T-helper 17 cell (primary cell): ENCODE data around the gene SRSF2. TPM values are rescaled to one million over a fixed set of nuclear protein-coding genes. Genes with fewer than 3 reads are reported as not detected.

Experiments used
- ATAC-seq: fragments of 150-1000 bp; cut with Tn5 transposase; 2 replicates; pipeline ENCODE4 v1.10.0; 2021; ENCODE audit warnings: mild to moderate bottlenecking, moderate library complexity
- DNase-seq, 3 donors: peaks; one replicate each; pipeline versions ENCODE4 v3.0.0 to v3.0.0-alpha.2; 2020 to 2021
- H3K9me3 ChIP-seq: one replicate; pipeline ENCODE4 v1.7.0; 2013; ENCODE audit warnings: low read length, mild to moderate bottlenecking; ENCODE audit not compliant: control insufficient read depth, poor library complexity, severe bottlenecking
- H3K27ac Mint-ChIP-seq: one replicate; pipeline ENCODE4 v1.8.0; 2022; ENCODE audit warnings: mild to moderate bottlenecking, moderate library complexity, mixed read lengths
- H3K27me3 Mint-ChIP-seq: one replicate; pipeline ENCODE4 v1.8.0; 2022; ENCODE audit warnings: mixed read lengths
- H3K36me3 Mint-ChIP-seq: one replicate; pipeline ENCODE4 v1.8.0; 2022; ENCODE audit warnings: low read depth, mixed read lengths
- H3K4me1 Mint-ChIP-seq: one replicate; pipeline ENCODE4 v1.8.0; 2022; ENCODE audit warnings: mild to moderate bottlenecking, mixed read lengths
- H3K4me3 Mint-ChIP-seq: one replicate; pipeline ENCODE4 v1.8.0; 2022; ENCODE audit warnings: mild to moderate bottlenecking, moderate library complexity, mixed read lengths
- total RNA-seq, 4 donors: library from RNA in 2 of 4; stranded (reverse) in 2 of 4; gene quantifications; one replicate each; pipeline ENCODE4 v1.2.3 and lab custom pipeline; 2022 to 2026

SRSF2 gene, protein sequence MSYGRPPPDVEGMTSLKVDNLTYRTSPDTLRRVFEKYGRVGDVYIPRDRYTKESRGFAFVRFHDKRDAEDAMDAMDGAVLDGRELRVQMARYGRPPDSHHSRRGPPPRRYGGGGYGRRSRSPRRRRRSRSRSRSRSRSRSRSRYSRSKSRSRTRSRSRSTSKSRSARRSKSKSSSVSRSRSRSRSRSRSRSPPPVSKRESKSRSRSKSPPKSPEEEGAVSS
- 100 to 1,000 TPM; 351 to 393 TPM for total RNA-seq
- total RNA-seq (lab: John Stamatoyannopoulos, UW): 489 to 717 reads per million in 2 donors

DNA sequence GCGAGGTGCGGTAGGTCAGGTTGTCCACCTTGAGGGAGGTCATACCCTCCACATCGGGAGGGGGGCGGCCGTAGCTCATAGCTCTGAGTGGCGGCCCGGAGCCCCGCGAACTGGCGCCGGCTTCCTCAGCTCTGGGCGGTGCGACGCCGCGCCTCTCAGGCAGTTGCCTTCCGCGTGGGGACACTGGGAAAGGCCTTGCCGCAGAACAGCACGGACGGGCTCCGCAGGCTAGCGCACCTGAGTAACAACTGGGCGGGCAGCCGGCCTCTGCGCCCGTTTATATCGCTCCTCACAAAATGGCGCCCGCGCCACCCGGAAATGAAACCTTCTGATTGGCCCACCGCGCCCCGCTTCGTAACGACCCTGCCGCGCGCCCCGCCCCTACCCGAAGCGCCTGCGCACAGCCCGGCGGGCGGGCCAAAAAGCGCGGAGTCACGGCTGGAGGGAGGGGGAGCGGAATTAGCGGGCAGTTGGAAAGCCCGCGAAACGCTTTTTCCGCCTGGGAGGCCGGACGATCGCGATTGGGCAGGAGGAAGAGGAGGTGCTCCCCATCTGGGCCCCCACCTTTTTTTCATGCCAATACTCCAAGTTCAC, at the start of gene SRSF2:
Gene SRSF2, minus strand, starts transcription at position 250 of the 594 bp plus-strand sequence. Its CDS starts 171 bp downstream, at position 79.
- peak; percentile 97 to 99 (median 99) for DNase-seq
- no peaks in the 10 kb centered on the region for H3K27me3 Mint-ChIP-seq
- ATAC-seq: peak; percentile 74
- peaks cover 49% of the 10 kb centered on the region for H3K4me1 Mint-ChIP-seq
- peaks cover 12% of the 10 kb centered on the region for H3K36me3 Mint-ChIP-seq
- peaks cover 6% of the 10 kb centered on the region for H3K9me3 ChIP-seq
- H3K4me3 Mint-ChIP-seq: peak within 1 kb of the TSS; percentile 96
- H3K27ac Mint-ChIP-seq: peak within 1 kb of the TSS; percentile 99

DNA sequence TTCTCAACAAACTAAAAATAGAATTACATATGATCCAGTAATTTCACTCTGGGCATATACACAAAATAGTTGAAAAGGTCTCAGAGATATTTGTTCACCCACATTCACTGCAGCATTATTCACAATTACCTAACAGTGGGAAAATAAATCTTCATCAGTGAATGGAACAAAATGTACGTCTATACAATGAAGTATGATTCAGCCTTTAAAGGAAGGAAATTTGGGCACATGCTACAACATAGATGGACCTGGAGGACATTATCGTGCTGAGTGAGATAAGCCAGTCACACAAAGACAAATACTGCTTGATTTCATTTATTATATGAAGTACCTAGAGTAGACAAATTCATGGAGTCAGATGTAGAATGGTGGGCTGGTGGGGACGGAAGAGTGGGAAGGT, 47.8 kb upstream of the SRSF2 start:
- ATAC-seq: no peak

DNA sequence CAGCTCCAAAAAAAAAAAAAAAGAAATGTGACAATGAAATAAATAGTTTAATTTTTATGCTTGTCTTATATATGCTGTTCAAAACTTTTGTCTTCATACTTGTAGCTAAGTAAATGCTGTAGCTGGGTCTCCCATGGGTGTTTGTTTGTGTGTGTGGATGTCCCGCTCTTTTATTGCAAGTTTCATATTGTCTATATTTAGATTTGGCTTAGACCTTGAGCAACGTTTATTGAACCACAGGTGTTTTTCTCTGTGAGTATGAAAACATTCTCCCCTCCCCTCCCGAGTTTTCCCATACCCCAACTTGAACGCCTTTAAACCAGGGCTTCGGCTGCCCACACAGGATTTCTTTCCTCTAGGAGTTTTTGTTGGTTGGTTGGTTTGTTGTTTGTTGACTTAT, 46.0 kb upstream of the SRSF2 start:
- Mint-ChIP-seq H3K4me1 (no peaks in the 10 kb centered on the region), H3K36me3 (peaks cover 2% of the 10 kb centered on the region), H3K27ac (no peak overlapping the region), H3K27me3 (no peaks in the 10 kb centered on the region), H3K4me3 (no peak overlapping the region)
- DNase-seq (no peak), ATAC-seq (no peak)
- H3K9me3 ChIP-seq: no peaks in the 10 kb centered on the region

More for the DNA sequence above, 47.8 kb upstream of the SRSF2 start:
- H3K4me3 Mint-ChIP-seq: no peak overlapping the region
- H3K4me1 Mint-ChIP-seq: no peaks in the 10 kb centered on the region
- DNase-seq: no peak
- no peaks in the 10 kb centered on the region for H3K36me3 Mint-ChIP-seq
- no peaks in the 10 kb centered on the region for H3K27me3 Mint-ChIP-seq
- no peak overlapping the region for H3K27ac Mint-ChIP-seq
- no peaks in the 10 kb centered on the region for H3K9me3 ChIP-seq

DNA sequence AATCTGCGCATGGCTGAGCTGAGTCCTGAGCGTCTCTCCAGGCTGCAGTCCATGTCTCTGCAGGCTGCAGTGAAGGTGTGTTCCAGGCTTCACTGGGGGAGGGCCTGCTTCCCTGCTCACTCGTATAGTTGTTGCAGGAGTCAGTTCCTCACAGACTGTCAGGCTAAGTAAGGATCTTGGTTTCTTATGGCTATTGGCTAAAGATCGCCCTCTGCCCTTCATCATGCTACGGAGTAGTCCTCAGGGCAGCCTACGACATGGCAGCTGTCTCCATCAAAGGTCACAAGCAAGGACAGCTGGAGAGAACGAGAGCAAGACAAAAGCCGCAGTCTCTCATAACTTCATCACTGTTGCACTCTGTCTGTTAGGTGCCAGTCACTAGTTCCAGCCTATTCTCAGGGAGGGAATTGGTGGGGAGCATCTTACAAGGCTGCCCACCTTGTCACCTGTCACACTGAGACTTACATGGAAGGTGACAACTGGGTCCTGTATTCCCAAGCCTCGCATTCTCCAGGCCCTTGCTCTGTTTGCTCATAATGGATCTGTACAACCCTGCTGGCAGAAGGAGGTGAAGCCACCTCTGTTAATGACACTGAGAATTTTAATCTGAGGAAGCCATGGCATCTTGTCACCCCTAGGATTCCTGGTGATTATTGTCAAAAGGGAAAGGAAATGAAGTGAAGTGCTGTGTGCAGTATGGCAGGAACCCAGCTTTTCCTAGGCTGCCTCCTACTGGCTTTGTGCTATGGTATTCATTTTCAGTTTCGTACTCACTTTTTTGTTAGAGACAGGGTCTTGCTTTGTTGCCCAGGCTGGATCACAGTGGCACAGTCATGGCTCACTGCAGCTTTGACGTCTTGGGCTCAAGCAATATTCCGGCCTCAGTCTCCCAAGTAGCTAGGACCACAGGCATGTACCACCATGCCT, 44.2 kb upstream of the SRSF2 start:
- Mint-ChIP-seq H3K4me3 (no peak overlapping the region), H3K4me1 (no peaks in the 10 kb centered on the region), H3K27me3 (no peaks in the 10 kb centered on the region), H3K27ac (no peak overlapping the region), H3K36me3 (peaks cover 6% of the 10 kb centered on the region)
- DNase-seq (no peak), ATAC-seq (no peak)
- no peaks in the 10 kb centered on the region for H3K9me3 ChIP-seq

DNA sequence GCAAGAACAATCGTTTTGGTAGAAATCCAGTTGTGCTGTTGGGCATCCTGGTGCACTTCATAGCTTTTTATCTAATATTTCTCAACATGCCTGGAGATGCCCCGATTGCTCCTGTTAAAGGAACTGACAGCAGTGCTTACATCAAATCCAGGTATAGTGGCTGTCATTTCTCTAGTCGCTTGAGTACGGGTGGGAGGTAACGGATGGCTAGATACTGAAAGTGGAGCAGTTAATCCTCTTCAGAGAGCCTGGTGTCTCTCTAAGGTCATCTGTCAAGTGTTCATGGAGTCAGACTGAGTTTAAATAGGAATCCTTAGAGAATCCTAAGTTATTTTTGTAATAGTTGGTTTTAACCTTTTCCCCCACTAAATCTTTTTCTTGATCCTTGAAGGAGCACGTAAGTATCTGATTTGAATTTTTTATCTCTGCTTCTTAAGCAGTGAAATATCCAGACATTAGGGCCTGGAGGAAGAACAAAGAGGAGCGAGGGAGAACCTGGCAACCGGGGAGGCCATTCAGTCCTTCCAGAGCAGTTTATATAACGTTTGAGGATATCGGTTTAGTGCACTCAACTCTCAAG, 38.0 kb upstream of the SRSF2 start:
- H3K9me3 ChIP-seq: no peaks in the 10 kb centered on the region
- DNase-seq: no peak
- Mint-ChIP-seq H3K27me3 (no peaks in the 10 kb centered on the region), H3K27ac (no peak overlapping the region), H3K36me3 (peaks cover 15% of the 10 kb centered on the region), H3K4me3 (no peak overlapping the region), H3K4me1 (peaks cover 17% of the 10 kb centered on the region)
- no peak for ATAC-seq

DNA sequence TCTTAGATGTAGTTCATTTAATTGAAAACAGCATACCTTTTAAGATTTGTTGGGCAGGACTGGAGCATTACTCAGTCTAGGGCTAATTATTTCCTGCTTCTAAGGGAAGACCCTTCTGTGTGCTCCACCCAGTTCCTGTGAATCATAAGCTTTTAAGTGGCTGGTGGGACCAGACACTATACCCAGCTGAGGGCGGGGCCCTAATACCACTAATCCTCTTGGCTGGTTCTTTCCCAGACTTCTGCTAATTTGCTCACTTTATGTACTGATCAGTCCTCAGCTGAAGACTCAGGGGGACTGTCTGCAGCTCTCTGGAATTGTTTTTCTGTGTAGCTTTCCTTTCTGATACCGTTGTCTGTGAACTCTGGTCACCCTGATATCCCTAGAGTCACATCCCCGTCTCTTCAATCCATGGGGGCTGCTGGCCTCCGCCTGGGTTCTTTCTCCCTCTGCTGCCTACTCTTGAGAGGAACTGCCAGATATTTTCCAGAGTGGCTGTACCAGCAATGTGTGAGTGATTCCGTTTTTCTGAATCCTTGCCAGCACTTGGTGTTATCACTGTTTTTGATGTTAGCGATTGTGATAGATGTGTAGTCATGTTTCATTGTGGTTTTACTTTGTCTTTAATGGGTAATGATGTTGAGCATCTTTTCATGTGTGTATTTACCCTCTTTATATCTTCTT, 35.9 kb upstream of the SRSF2 start:
- Mint-ChIP-seq H3K27me3 (no peaks in the 10 kb centered on the region), H3K4me3 (peak overlapping the region; percentile 93), H3K36me3 (peaks cover 11% of the 10 kb centered on the region), H3K4me1 (peaks cover 17% of the 10 kb centered on the region), H3K27ac (peak overlapping the region; percentile 100)
- no peaks in the 10 kb centered on the region for H3K9me3 ChIP-seq
- ATAC-seq (peak; percentile 88), DNase-seq (peak; percentile 15 to 56 (median 25))

DNA sequence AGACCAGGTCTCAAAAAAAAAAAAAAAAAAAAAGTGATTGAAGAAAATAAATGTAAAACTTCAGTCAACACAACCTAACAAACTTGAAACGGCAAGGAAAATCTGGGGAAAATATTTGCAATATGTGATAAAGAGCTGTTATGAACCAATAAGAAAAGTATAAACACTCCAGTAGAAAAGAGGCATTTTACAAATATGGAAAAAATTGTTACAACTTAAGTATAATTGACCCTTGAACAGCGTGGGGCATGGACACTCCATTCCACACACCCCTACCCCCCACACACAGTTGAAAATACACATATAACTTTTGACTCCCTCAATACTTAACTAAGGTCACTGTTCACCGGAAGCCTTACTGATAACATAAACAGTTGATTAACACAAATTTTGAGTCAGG, 21.4 kb upstream of the SRSF2 start:
- H3K36me3 Mint-ChIP-seq: peaks cover 3% of the 10 kb centered on the region
- no peak overlapping the region for H3K4me3 Mint-ChIP-seq
- no peak overlapping the region for H3K27ac Mint-ChIP-seq
- DNase-seq: no peak
- H3K4me1 Mint-ChIP-seq: peaks cover 9% of the 10 kb centered on the region
- ATAC-seq: no peak
- no peaks in the 10 kb centered on the region for H3K27me3 Mint-ChIP-seq
- no peaks in the 10 kb centered on the region for H3K9me3 ChIP-seq

DNA sequence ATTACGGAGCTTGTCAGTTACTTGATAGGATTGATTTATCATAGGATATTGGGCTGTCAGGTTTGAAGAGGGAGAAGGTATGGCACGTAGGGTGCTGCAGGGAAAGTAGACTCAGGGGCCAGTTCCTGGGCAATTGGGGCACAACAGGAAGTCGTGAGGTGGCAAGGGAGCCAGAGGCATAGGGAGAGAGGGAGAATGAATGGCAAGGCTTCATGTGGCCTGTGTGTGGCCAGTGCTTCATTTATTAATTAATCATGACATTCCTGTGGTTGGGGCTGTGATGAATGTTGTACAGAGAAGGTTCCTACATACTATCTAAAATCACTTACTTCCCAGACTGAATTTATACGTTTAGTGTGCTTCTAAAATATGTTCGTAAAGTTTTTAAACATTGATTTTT, 20.1 kb upstream of the SRSF2 start:
- H3K4me1 Mint-ChIP-seq: peaks cover 17% of the 10 kb centered on the region
- peaks cover 3% of the 10 kb centered on the region for H3K36me3 Mint-ChIP-seq
- no peak for ATAC-seq
- H3K9me3 ChIP-seq: no peaks in the 10 kb centered on the region
- no peak overlapping the region for H3K27ac Mint-ChIP-seq
- no peak overlapping the region for H3K4me3 Mint-ChIP-seq
- DNase-seq: no peak
- no peaks in the 10 kb centered on the region for H3K27me3 Mint-ChIP-seq

DNA sequence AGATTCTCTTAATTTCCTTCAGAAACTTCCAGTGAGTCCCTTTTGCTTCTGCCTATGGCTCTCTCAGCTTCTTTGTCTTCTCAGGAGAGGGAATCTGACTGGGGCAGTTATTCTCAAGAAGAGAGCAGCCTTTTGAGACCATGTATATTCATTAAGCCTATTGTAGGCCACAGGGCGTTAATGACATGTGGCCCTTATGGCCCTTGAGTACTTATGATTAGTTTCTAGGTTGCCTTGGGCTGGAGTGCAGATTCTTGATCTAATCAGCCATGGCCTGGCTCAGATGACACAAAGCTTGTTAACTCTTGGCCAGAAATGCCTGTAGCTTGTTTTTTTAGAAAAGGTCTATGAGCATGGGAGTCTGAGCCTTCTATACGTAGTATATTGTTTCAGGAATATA, 18.2 kb upstream of the SRSF2 start:
- no peak for DNase-seq
- Mint-ChIP-seq H3K4me1 (peaks cover 21% of the 10 kb centered on the region), H3K36me3 (peaks cover 5% of the 10 kb centered on the region), H3K27me3 (no peaks in the 10 kb centered on the region), H3K27ac (no peak overlapping the region), H3K4me3 (no peak overlapping the region)
- ATAC-seq: no peak
- H3K9me3 ChIP-seq: no peaks in the 10 kb centered on the region

DNA sequence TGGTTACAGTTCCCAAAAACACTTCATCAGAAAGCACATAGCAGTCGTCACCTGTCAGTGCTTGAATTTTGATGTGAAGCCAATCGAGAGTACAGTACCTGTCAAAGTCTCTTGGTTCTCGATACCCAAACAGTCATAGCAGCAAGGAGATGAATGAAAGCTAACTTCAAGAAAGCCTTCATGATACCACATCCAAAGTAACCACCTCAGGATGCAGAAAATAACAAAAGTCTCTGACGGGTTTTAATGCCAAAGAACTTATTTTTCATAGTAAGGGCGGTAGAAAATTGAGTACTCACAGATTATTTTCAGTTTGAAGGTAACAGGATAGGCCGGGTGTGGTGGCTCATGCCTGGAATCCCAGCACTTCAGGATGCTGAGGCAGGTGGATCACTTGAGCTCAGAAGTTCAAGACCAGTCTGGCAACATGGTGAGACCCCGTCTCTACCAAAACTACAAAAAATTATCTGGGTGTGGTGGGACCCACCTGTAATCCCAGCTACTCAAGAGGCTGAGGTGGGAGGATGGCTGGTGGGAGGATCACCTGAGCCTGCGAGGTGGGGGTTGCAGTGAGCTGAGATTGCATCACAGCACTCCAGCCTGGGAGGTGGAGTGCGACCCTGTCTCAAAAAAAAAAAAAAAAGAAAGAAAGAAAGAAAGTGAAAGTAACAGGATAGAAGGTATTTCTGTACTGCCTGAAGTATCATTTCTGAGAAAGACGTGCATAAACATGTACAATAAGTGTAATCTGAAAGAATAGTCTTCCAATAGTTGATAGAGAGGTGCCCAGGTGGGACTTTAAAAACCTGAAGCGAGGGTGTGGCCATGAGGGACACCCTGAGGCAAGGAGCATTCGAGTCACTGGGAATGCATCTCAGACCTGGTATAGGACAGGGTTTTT, 16.2 kb upstream of the SRSF2 start:
- H3K4me1 Mint-ChIP-seq: peaks cover 21% of the 10 kb centered on the region
- DNase-seq: peak in 1 of 3 donors; percentile 13
- peak; percentile 84 for ATAC-seq
- peak overlapping the region; percentile 93 for H3K4me3 Mint-ChIP-seq
- peak overlapping the region; percentile 99 for H3K27ac Mint-ChIP-seq
- peaks cover 8% of the 10 kb centered on the region for H3K36me3 Mint-ChIP-seq
- no peaks in the 10 kb centered on the region for H3K9me3 ChIP-seq
- no peaks in the 10 kb centered on the region for H3K27me3 Mint-ChIP-seq

DNA sequence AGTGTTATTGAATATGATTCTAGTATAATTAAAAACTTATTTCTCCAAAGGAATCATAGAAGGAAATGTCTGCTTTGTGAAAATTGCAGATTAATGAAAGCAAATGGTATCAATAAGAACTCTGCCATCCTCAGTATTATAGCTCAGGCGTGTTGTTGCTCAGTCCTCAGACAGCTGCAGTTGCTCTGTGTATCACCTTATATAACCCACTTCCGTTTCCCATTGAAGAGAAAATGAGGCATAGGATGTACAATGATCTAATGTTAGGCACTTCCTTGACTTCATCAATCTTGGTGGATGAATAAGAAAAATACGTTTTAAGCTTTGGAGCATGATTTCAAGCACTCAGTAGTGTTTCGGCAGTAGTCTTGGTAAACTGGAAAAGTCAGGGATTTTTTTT, 14.9 kb upstream of the SRSF2 start:
- ATAC-seq (peak; percentile 77), DNase-seq (no peak)
- H3K36me3 Mint-ChIP-seq: peaks cover 6% of the 10 kb centered on the region
- H3K9me3 ChIP-seq: no peaks in the 10 kb centered on the region
- H3K4me3 Mint-ChIP-seq: peak overlapping the region; percentile 66
- H3K4me1 Mint-ChIP-seq: peaks cover 19% of the 10 kb centered on the region
- H3K27ac Mint-ChIP-seq: peak overlapping the region; percentile 99
- no peaks in the 10 kb centered on the region for H3K27me3 Mint-ChIP-seq
